Measurements from ENCODE around the gene PHEX.

- TF ChIP-seq CTCF (IDR thresholded peaks at IDR 0.05 in 4 of 5, conservative IDR thresholded peaks at IDR 0.05 in 1 of 5): no peak
- no peak for TF ChIP-seq POLR2A (IDR thresholded peaks at IDR 0.05)
These were observed 116.4 kb downstream of the PHEX start for GRCh38 chrX:22148565-22148964.

Data from gastrocnemius medialis (tissue), 4 donors.